Endodermal cell (in vitro differentiated cells): Measurements from ENCODE around the gene PLEKHG3. TPM values are rescaled to one million over a fixed set of nuclear protein-coding genes. Genes with fewer than 3 reads are reported as not detected.

ENCODE experiments used
- DNase-seq: peaks from one replicate; pipeline ENCODE4 v3.0.0-alpha.2; 2017
- H3K27ac ChIP-seq: 2 replicates; pipeline ENCODE4 v1.5.1; 2013; ENCODE audit warnings: mild to moderate bottlenecking, low read depth, low read length, moderate library complexity
- H3K27me3 ChIP-seq: 2 replicates; pipeline ENCODE4 v1.6.1; 2013; ENCODE audit warnings: mild to moderate bottlenecking, low read length, moderate library complexity; ENCODE audit not compliant: insufficient read depth, control insufficient read depth, poor library complexity, severe bottlenecking
- H3K36me3 ChIP-seq: 2 replicates; pipeline ENCODE4 v1.7.0; 2013; ENCODE audit warnings: mild to moderate bottlenecking, low read length, moderate library complexity; ENCODE audit not compliant: control insufficient read depth, insufficient read depth
- H3K4me1 ChIP-seq: one replicate; pipeline ENCODE4 v1.7.0; 2013; ENCODE audit warnings: low read length; ENCODE audit not compliant: control insufficient read depth, insufficient read depth
- H3K4me3 ChIP-seq: 2 replicates; pipeline ENCODE4 v1.5.1; 2013; ENCODE audit warnings: mild to moderate bottlenecking, low read length, moderate library complexity
- H3K9ac ChIP-seq: 2 replicates; pipeline ENCODE4 v1.6.1; 2013; ENCODE audit warnings: mild to moderate bottlenecking, low read length, moderate library complexity; ENCODE audit not compliant: poor library complexity, severe bottlenecking; ENCODE audit errors: extremely low read depth
- H3K9me3 ChIP-seq: 2 replicates; pipeline ENCODE4 v1.6.1; 2013; ENCODE audit warnings: mild to moderate bottlenecking, low read length, moderate library complexity; ENCODE audit not compliant: control insufficient read depth
- H3K27ac Mint-ChIP-seq: 2 replicates; pipeline ENCODE4 v1.8.0; 2020; ENCODE audit warnings: mixed read lengths
- H3K27me3 Mint-ChIP-seq: 2 replicates; pipeline ENCODE4 v1.8.0; 2021; ENCODE audit warnings: mild to moderate bottlenecking, mixed read lengths; ENCODE audit not compliant: insufficient read depth
- H3K36me3 Mint-ChIP-seq: 2 replicates; pipeline ENCODE4 v1.8.0; 2020; ENCODE audit warnings: low read depth, mixed read lengths
- H3K4me1 Mint-ChIP-seq: 2 replicates; pipeline ENCODE4 v1.8.0; 2020; ENCODE audit warnings: mixed read lengths
- H3K4me3 Mint-ChIP-seq: 2 replicates; pipeline ENCODE4 v1.8.0; 2020; ENCODE audit warnings: mild to moderate bottlenecking, moderate library complexity, mixed read lengths
- H3K9me3 Mint-ChIP-seq: 2 replicates; pipeline ENCODE4 v1.8.0; 2020; ENCODE audit warnings: mild to moderate bottlenecking, mixed read lengths
- CTCF ChIP-seq: fragments of 200-600 bp; sonication (generic); conservative IDR thresholded peaks from 2 replicates; pipeline ENCODE4 v1.5.0; 2021; ENCODE audit warnings: antibody characterized with exemption, mild to moderate bottlenecking
- WGBS, 2 experiments: methylation state at CpG; one replicate each; pipeline versions ENCODE4 v1.1.5 to v1.1.7; 2013; ENCODE audit warnings: missing lambda C conversion rate in 2 of 2, mixed read lengths in 1 of 2; ENCODE audit not compliant: insufficient coverage in 1 of 2, insufficient read length in 1 of 2; 5-methylcytosine and 5-hydroxymethylcytosine counted together
- total RNA-seq, 2 donors: library from RNA; stranded (reverse); fragmentation: NEBNext Ultra II Directional in 1 of 2; extraction: Animal tissue kit (Norgen Biotek cat#: 25700) in 1 of 2; gene quantifications; 2 replicates in 1 of 2; 3 replicates in 1 of 2; pipeline ENCODE4 v1.2.1, GENCODE V29; 2021

PLEKHG3 gene
- total RNA-seq, 2 donors from 2014 or later = 31.7 to 52.6 TPM

- H3K27ac Mint-ChIP-seq = no peak overlapping the region
- WGBS, 2 experiments = 88 to 96% methylated on average over 2 of the region's 2 CpGs
- no peak for DNase-seq
- peaks cover 4% of the 10 kb centered on the region for H3K4me1 Mint-ChIP-seq
- peaks cover 17% of the 10 kb centered on the region for H3K9me3 ChIP-seq
- no peak overlapping the region for H3K9ac ChIP-seq
- H3K4me3 Mint-ChIP-seq = no peak overlapping the region
- no peaks in the 10 kb centered on the region for H3K27me3 ChIP-seq
- H3K27ac ChIP-seq = no peak overlapping the region
- no peaks in the 10 kb centered on the region for H3K27me3 Mint-ChIP-seq
- H3K4me1 ChIP-seq = no peaks in the 10 kb centered on the region
- H3K36me3 Mint-ChIP-seq = no peaks in the 10 kb centered on the region
- no peak for TF ChIP-seq CTCF
- no peaks in the 10 kb centered on the region for H3K36me3 ChIP-seq
- peaks cover 36% of the 10 kb centered on the region for H3K9me3 Mint-ChIP-seq
- H3K4me3 ChIP-seq = no peak overlapping the region
Observed at GRCh38 chr14:64771161-64771560, 66.9 kb downstream of the PLEKHG3 start.

- no peaks in the 10 kb centered on the region for H3K27me3 Mint-ChIP-seq
- no peak overlapping the region for H3K27ac Mint-ChIP-seq
- Histone ChIP-seq H3K27ac (no peak overlapping the region), H3K36me3 (no peaks in the 10 kb centered on the region), H3K4me1 (no peaks in the 10 kb centered on the region), H3K4me3 (no peak overlapping the region), H3K9ac (no peak overlapping the region), H3K27me3 (no peaks in the 10 kb centered on the region), H3K9me3 (peaks cover 17% of the 10 kb centered on the region)
- no peak overlapping the region for H3K4me3 Mint-ChIP-seq
- TF ChIP-seq CTCF = peak; percentile 59
- 92 to 93% methylated on average over 20 to 36 of the region's 36 CpGs for WGBS, 2 experiments
- peaks cover 36% of the 10 kb centered on the region for H3K9me3 Mint-ChIP-seq
- DNase-seq = peak; percentile 78
- H3K36me3 Mint-ChIP-seq = no peaks in the 10 kb centered on the region
- peaks cover 5% of the 10 kb centered on the region for H3K4me1 Mint-ChIP-seq
Observed at GRCh38 chr14:64772397-64772950, 68.2 kb downstream of the PLEKHG3 start.

- DNase-seq = no peak
- Mint-ChIP-seq H3K36me3 (no peaks in the 10 kb centered on the region), H3K4me3 (no peak overlapping the region), H3K4me1 (peaks cover 5% of the 10 kb centered on the region), H3K27ac (no peak overlapping the region), H3K9me3 (peaks cover 36% of the 10 kb centered on the region), H3K27me3 (no peaks in the 10 kb centered on the region)
- Histone ChIP-seq H3K27ac (no peak overlapping the region), H3K27me3 (no peaks in the 10 kb centered on the region), H3K4me1 (no peaks in the 10 kb centered on the region), H3K4me3 (no peak overlapping the region), H3K9me3 (peaks cover 17% of the 10 kb centered on the region), H3K9ac (no peak overlapping the region), H3K36me3 (no peaks in the 10 kb centered on the region)
- WGBS, 2 experiments = 95 to 98% methylated on average over 18 of the region's 18 CpGs
- TF ChIP-seq CTCF = no peak
Observed at GRCh38 chr14:64773046-64773445, 68.8 kb downstream of the PLEKHG3 start.
